ENCODE measurements around the gene ACCSL. TPM values are rescaled to one million over a fixed set of nuclear protein-coding genes. Genes with fewer than 3 reads are reported as not detected.

Gene ACCSL
- total RNA-seq, 4 donors from 2014 or later = not detected

DNA sequence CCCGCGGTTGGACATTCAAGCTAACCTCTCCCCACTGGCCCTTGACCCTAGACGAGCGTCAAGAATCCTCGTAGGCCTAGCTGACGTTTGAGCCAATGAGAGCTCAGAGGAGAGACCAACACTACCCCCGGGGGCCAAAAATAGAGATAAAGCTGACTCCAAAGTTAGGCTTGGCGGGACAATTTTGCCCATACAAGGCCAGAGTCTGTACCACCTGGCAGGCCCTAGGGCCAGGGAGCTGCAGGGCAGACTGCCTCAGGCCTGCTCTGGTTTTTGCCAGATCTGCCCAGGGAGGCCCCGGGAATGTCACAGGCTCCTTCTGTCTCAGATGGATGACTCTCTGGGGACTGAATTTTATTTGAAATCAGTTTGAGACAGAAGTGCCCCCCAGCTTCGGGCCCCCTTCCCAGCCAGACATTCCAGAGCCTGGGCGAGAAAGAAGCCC is 40.8 kb upstream of the ACCSL start:
- Histone ChIP-seq H3K27ac (no peak overlapping the region), H3K9me3 (no peaks in the 10 kb centered on the region), H3K4me3 (no peak overlapping the region), H3K36me3 (no peaks in the 10 kb centered on the region), H3K4me1 (peaks cover 0 to 2% (median 0%) of the 10 kb centered on the region in 4 donors), H3K27me3 (no peaks in the 10 kb centered on the region)
- no peak for DNase-seq
- no peak for TF ChIP-seq POLR2AphosphoS5 (IDR thresholded peaks at IDR 0.05)
- TF ChIP-seq, protein P1, sequence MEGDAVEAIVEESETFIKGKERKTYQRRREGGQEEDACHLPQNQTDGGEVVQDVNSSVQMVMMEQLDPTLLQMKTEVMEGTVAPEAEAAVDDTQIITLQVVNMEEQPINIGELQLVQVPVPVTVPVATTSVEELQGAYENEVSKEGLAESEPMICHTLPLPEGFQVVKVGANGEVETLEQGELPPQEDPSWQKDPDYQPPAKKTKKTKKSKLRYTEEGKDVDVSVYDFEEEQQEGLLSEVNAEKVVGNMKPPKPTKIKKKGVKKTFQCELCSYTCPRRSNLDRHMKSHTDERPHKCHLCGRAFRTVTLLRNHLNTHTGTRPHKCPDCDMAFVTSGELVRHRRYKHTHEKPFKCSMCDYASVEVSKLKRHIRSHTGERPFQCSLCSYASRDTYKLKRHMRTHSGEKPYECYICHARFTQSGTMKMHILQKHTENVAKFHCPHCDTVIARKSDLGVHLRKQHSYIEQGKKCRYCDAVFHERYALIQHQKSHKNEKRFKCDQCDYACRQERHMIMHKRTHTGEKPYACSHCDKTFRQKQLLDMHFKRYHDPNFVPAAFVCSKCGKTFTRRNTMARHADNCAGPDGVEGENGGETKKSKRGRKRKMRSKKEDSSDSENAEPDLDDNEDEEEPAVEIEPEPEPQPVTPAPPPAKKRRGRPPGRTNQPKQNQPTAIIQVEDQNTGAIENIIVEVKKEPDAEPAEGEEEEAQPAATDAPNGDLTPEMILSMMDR (IDR thresholded peaks at IDR 0.05) = no peak
- TF ChIP-seq POLR2A (IDR thresholded peaks at IDR 0.05) = no peak
- TF ChIP-seq EP300 (IDR thresholded peaks at IDR 0.05; ENCODE audit: low read depth) = no peak
- intact Hi-C loops (cut with DNase I; ENCODE audit: low total_unique reads) (loop anchor here (2.0 kb wide), 1 partner anchor 66 kb away; no protein-coding TSS in a partner anchor), in situ Hi-C loops (cut with MboI; ENCODE audit: low pct_ligation_motif_present in 1 of 4, low pct_unique_long_range_greater_than_20kb in 1 of 4, low sequenced_read_pairs in 3 of 4) (no loop called here)
- 62 to 79% methylated on average over 5 to 11 of the region's 11 CpGs for WGBS, 2 donors (ENCODE audit: low coverage in 1 of 2)

DNA sequence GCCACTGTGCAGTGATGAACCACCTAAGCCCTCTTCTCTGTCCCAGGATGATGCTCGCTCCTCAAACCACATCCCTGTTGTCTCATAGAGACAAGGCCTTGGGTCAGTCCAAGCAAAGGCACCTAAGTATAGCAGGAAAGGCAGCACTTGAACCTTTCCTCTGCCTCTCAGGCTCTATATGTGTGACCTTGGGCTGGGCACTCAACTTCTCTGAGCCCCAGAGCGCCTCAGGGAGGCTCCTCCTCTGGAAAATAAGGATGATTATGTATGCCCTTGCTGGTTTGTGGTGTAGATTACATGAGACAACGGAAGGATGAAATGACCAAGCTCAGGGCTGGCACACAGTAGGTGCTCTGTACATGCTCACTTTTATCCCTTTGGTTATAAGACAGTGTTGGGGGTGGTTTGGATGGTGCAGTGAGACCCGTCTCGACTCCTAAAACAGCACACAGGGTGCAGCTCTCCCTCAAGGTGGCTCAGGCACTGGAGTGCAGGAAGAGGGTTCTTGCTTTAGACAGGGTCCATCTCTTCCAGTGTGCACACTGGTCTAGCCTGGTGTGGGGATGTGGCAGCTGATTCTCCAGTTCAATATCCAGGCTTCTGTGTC is 40.2 kb upstream of the ACCSL start:
- no peak overlapping the region for H3K4me3 ChIP-seq
- in situ Hi-C loops (cut with MboI; ENCODE audit: low pct_ligation_motif_present in 1 of 4, low pct_unique_long_range_greater_than_20kb in 1 of 4, low sequenced_read_pairs in 3 of 4) (no loop called here), intact Hi-C loops (cut with DNase I; ENCODE audit: low total_unique reads) (loop anchor here (2.0 kb wide), 1 partner anchor 67 kb away; no protein-coding TSS in a partner anchor)
- no peaks in the 10 kb centered on the region for H3K9me3 ChIP-seq
- DNase-seq = no peak
- H3K27ac ChIP-seq = no peak overlapping the region
- no peaks in the 10 kb centered on the region for H3K36me3 ChIP-seq
- no peaks in the 10 kb centered on the region for H3K27me3 ChIP-seq
- 83 to 92% methylated on average over 1 to 5 of the region's 5 CpGs for WGBS, 2 donors (ENCODE audit: low coverage in 1 of 2)
- TF ChIP-seq POLR2AphosphoS5 (IDR thresholded peaks at IDR 0.05) (no peak), POLR2A (IDR thresholded peaks at IDR 0.05) (no peak), EP300 (IDR thresholded peaks at IDR 0.05; ENCODE audit: low read depth) (no peak)
- TF ChIP-seq, protein P1 (IDR thresholded peaks at IDR 0.05) = no peak
- peaks cover 0 to 2% (median 0%) of the 10 kb centered on the region in 4 donors for H3K4me1 ChIP-seq

DNA sequence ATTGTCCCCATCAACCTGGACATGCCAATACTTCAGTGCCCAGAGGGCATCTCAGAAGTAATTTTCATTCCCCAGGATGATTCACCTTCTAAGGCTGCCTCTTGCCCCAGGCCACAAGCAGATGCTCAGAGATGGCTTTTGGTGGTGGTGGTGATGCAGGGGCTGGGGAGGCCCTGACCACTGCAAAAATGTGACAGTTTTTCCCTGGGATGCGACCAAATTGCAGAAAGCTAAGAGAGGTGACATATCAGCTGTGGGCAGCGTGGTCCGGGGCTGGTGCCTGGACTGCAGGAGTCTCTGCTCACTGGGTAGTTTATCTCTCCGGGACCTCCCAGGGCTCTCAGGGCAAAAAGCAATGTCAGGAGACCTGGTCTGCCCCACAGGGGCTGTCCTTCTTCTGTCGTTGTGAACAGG is 39.7 kb upstream of the ACCSL start:
- intact Hi-C loops (cut with DNase I; ENCODE audit: low total_unique reads) (no loop called here), in situ Hi-C loops (cut with MboI; ENCODE audit: low pct_ligation_motif_present in 1 of 4, low pct_unique_long_range_greater_than_20kb in 1 of 4, low sequenced_read_pairs in 3 of 4) (no loop called here)
- peaks cover 0 to 2% (median 0%) of the 10 kb centered on the region in 4 donors for H3K4me1 ChIP-seq
- 70% methylated on average over 5 of the region's 5 CpGs; no CpG with 5 or more reads in 1 of the 2 donors for WGBS, 2 donors (ENCODE audit: low coverage in 1 of 2)
- DNase-seq = no peak
- H3K27ac ChIP-seq = no peak overlapping the region
- TF ChIP-seq, protein P1 (IDR thresholded peaks at IDR 0.05) = no peak
- TF ChIP-seq POLR2A (IDR thresholded peaks at IDR 0.05) (no peak), EP300 (IDR thresholded peaks at IDR 0.05; ENCODE audit: low read depth) (no peak), POLR2AphosphoS5 (IDR thresholded peaks at IDR 0.05) (no peak)
- no peak overlapping the region for H3K4me3 ChIP-seq
- H3K9me3 ChIP-seq = no peaks in the 10 kb centered on the region
- H3K27me3 ChIP-seq = no peaks in the 10 kb centered on the region
- H3K36me3 ChIP-seq = no peaks in the 10 kb centered on the region

DNA sequence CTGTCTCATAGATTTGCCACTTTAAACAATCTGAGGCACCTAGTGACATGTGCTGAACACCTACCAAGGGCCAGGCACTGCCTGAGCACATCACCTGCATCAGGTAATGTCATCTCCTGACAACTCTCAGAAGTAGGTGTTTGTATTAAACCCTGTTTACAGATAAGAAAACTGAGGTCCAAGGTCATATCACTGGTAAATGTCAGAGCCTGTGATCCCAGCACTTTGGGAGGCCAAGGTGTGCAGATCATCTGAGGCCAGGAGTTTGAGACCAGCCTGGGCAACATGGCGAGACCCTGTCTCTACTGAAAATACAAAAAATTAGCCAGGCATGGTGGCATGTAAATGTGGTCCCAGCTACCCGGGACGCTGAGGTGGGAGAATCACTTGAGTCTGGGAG is 39.1 kb upstream of the ACCSL start:
- intact Hi-C loops (cut with DNase I; ENCODE audit: low total_unique reads) = no loop called here
- Histone ChIP-seq H3K27me3 (no peaks in the 10 kb centered on the region), H3K4me3 (no peak overlapping the region), H3K4me1 (peaks cover 0 to 2% (median 0%) of the 10 kb centered on the region in 4 donors), H3K27ac (no peak overlapping the region), H3K9me3 (no peaks in the 10 kb centered on the region), H3K36me3 (no peaks in the 10 kb centered on the region)
- no peak for TF ChIP-seq POLR2AphosphoS5 (IDR thresholded peaks at IDR 0.05)
- no peak for TF ChIP-seq POLR2A (IDR thresholded peaks at IDR 0.05)
- DNase-seq = no peak
- in situ Hi-C loops (cut with MboI; ENCODE audit: low pct_ligation_motif_present in 1 of 4, low pct_unique_long_range_greater_than_20kb in 1 of 4, low sequenced_read_pairs in 3 of 4) = no loop called here
- WGBS, 2 donors (ENCODE audit: low coverage in 1 of 2) = 89% methylated on average over 3 of the region's 3 CpGs; no CpG with 5 or more reads in 1 of the 2 donors
